PC-9 (cell line): ENCODE measurements around the gene PPM1H. TPM values are rescaled to one million over a fixed set of nuclear protein-coding genes. Genes with fewer than 3 reads are reported as not detected.

Experiments used
- BruUV-seq: library from RNA; stranded (reverse); fragments of 400-500 nt; replicated peaks from 2 replicates; lab custom pipeline; 2021; lab: Mats Ljungman, UMichigan
- CTCF ChIA-PET: fragments of 300-600 bp; sonication (Branson Sonifier 250); formaldehyde crosslinking; loops from one replicate; lab custom pipeline; 2022; ENCODE audit warnings: antibody characterized with exemption; lab: Charles Lee
- POLR2A ChIA-PET: fragments of 300-600 bp; sonication (Branson Sonifier 250); formaldehyde crosslinking; loops from one replicate; lab custom pipeline; 2022; ENCODE audit warnings: antibody characterized with exemption; ENCODE audit not compliant: unreplicated experiment; lab: Charles Lee
- DNase-seq, 2 experiments: peaks; one replicate each; pipeline versions ENCODE4 v3.0.0 to v3.0.0-alpha.2; 2015 to 2022; ENCODE audit warnings: mixed read lengths in 1 of 2
- H2AFZ ChIP-seq: fragments of 200-600 bp; sonication (generic); 2 replicates; pipeline ENCODE4 v1.8.1; 2017; ENCODE audit warnings: antibody characterized with exemption
- H3F3A ChIP-seq: fragments of 200-600 bp; sonication (generic); 2 replicates; pipeline ENCODE4 v1.8.1; 2017; ENCODE audit warnings: antibody characterized with exemption, mild to moderate bottlenecking, low read depth; ENCODE audit not compliant: insufficient read depth
- H3K27ac ChIP-seq: fragments of 200-600 bp; sonication (generic); 2 replicates; pipeline ENCODE4 v1.6.1; 2016; ENCODE audit warnings: mixed run types
- H3K27me3 ChIP-seq: fragments of 200-600 bp; sonication (generic); 2 replicates; pipeline ENCODE4 v1.6.1; 2016; ENCODE audit warnings: low read depth, mixed run types; ENCODE audit not compliant: insufficient read depth
- H3K36me3 ChIP-seq: fragments of 200-600 bp; sonication (generic); 2 replicates; pipeline ENCODE4 v1.6.1; 2016; ENCODE audit warnings: low read depth, mixed run types
- H3K4me1 ChIP-seq: fragments of 200-600 bp; sonication (generic); replicated peaks from 2 replicates; pipeline ENCODE4 v1.6.1; 2016; ENCODE audit warnings: mixed run types; ENCODE audit not compliant: insufficient read depth
- H3K4me2 ChIP-seq: fragments of 200-600 bp; sonication (generic); 2 replicates; pipeline ENCODE4 v1.6.1; 2017; ENCODE audit warnings: mixed run types
- H3K4me3 ChIP-seq: fragments of 200-600 bp; sonication (generic); 2 replicates; pipeline ENCODE4 v1.6.1; 2016; ENCODE audit warnings: mixed run types
- H3K79me2 ChIP-seq: fragments of 200-600 bp; sonication (generic); 2 replicates; pipeline ENCODE4 v1.6.1; 2017; ENCODE audit warnings: low read depth, mixed run types
- H3K9me2 ChIP-seq: fragments of 200-600 bp; sonication (generic); 2 replicates; pipeline ENCODE4 v1.8.1; 2017; ENCODE audit warnings: mild to moderate bottlenecking; ENCODE audit not compliant: insufficient read depth
- H3K9me3 ChIP-seq: fragments of 200-600 bp; sonication (generic); 2 replicates; pipeline ENCODE4 v1.8.1; 2016; ENCODE audit warnings: low read depth; ENCODE audit not compliant: insufficient read depth
- H4K20me1 ChIP-seq: fragments of 200-600 bp; sonication (generic); 2 replicates; pipeline ENCODE4 v1.8.1; 2017; ENCODE audit not compliant: insufficient read depth
- EZH2 ChIP-seq: fragments of 200-600 bp; sonication (generic); IDR thresholded peaks from 2 replicates; pipeline ENCODE4 v1.8.0; 2017; ENCODE audit warnings: antibody characterized with exemption, low read depth
- intact Hi-C: fragments of 100-400 bp; cut with micrococcal nuclease; formaldehyde crosslinking; loops from one replicate; pipeline ENCODE4 v1.10.0; 2022; ENCODE audit not compliant: unreplicated experiment
- total RNA-seq: library from RNA; stranded (reverse); gene quantifications from 2 replicates; pipeline ENCODE4 v1.2.3, GENCODE V29; 2021
- TF ChIP-seq, protein P1 (sequence below): fragments of 200-600 bp; sonication (generic); conservative IDR thresholded peaks from 2 replicates; pipeline ENCODE4 v1.6.1; 2017; ENCODE audit warnings: mixed run types, antibody characterized with exemption, mild to moderate bottlenecking, moderate library complexity

Gene PPM1H
- total RNA-seq, 1 experiment from 2014 or later = 11.4 TPM

DNA sequence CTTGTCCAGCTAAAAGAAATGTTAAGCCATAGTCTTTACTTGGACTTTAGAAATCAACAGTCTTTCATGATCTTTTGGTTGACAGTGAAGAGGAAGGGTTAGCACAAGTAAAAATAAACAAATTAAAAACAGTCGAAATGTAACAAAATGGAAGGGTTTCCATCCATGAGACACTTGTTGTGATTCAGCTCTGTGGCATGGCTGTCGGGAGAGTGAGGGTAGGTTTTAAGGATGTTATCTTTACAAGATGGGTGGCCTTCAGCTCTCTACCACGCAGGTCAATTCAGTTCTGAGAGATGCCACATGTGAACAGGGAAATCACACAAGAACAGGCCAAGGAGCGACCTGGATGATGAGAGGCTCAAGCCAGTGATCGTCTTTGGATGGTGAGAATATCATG, 180.2 kb downstream of the PPM1H start:
- POLR2A ChIA-PET = no interaction called here
- no peak overlapping the region for H3K27ac ChIP-seq

DNA sequence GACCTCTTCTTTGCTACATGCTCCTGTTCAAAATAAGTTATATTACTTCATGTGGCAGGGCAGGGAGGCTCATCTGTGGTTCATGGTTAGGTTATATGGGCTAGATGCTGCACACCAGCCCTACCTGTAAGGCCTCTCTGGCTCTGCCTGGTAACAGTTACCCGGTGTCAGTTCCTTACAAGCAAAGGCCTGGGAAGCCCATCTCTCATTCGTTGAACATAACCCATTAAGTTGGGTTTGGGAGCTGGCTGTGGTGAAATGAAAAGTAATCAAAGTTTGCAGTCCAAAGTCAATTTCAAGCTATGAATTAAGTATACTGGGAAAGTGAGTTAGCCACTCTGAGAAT, 183.2 kb downstream of the PPM1H start:
- no TSS peak for BruUV-seq
- H3F3A ChIP-seq = peaks cover 29% of the 10 kb centered on the region; the same call in 1 of the 2 replicates
- no peaks in the 10 kb centered on the region for H3K36me3 ChIP-seq
- H4K20me1 ChIP-seq = no peaks in the 10 kb centered on the region
- TF ChIP-seq, protein P1, sequence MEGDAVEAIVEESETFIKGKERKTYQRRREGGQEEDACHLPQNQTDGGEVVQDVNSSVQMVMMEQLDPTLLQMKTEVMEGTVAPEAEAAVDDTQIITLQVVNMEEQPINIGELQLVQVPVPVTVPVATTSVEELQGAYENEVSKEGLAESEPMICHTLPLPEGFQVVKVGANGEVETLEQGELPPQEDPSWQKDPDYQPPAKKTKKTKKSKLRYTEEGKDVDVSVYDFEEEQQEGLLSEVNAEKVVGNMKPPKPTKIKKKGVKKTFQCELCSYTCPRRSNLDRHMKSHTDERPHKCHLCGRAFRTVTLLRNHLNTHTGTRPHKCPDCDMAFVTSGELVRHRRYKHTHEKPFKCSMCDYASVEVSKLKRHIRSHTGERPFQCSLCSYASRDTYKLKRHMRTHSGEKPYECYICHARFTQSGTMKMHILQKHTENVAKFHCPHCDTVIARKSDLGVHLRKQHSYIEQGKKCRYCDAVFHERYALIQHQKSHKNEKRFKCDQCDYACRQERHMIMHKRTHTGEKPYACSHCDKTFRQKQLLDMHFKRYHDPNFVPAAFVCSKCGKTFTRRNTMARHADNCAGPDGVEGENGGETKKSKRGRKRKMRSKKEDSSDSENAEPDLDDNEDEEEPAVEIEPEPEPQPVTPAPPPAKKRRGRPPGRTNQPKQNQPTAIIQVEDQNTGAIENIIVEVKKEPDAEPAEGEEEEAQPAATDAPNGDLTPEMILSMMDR = no peak
- TF ChIP-seq EZH2 = no peak
- H3K4me3 ChIP-seq = no peak overlapping the region
- H3K4me1 ChIP-seq = peaks cover 30% of the 10 kb centered on the region
- DNase-seq = no peak
- peak overlapping the region; percentile 69 for H3K27ac ChIP-seq
- H3K79me2 ChIP-seq = no peaks in the 10 kb centered on the region
- CTCF ChIA-PET = no interaction called here
- intact Hi-C loops = no loop called here
- POLR2A ChIA-PET = no interaction called here
- H3K9me2 ChIP-seq = no peaks in the 10 kb centered on the region
- no peak overlapping the region for H2AFZ ChIP-seq
- peak overlapping the region; percentile 56 for H3K4me2 ChIP-seq
- H3K9me3 ChIP-seq = no peaks in the 10 kb centered on the region
- H3K27me3 ChIP-seq = no peaks in the 10 kb centered on the region

More for the DNA sequence above, 180.2 kb downstream of the PPM1H start:
- H3K4me3 ChIP-seq = no peak overlapping the region
- intact Hi-C loops = no loop called here
- TF ChIP-seq EZH2 = no peak
- TF ChIP-seq, protein P1 = no peak
- H4K20me1 ChIP-seq = no peaks in the 10 kb centered on the region
- no peaks in the 10 kb centered on the region for H3K9me3 ChIP-seq
- peaks cover 29% of the 10 kb centered on the region; the same call in 1 of the 2 replicates for H3F3A ChIP-seq
- BruUV-seq = no TSS peak
- peaks cover 29% of the 10 kb centered on the region for H3K4me1 ChIP-seq
- H2AFZ ChIP-seq = no peak overlapping the region
- CTCF ChIA-PET = no interaction called here
- DNase-seq = no peak
- H3K9me2 ChIP-seq = no peaks in the 10 kb centered on the region
- no peaks in the 10 kb centered on the region for H3K27me3 ChIP-seq
- H3K4me2 ChIP-seq = no peak overlapping the region
- no peaks in the 10 kb centered on the region for H3K36me3 ChIP-seq
- no peaks in the 10 kb centered on the region for H3K79me2 ChIP-seq

DNA sequence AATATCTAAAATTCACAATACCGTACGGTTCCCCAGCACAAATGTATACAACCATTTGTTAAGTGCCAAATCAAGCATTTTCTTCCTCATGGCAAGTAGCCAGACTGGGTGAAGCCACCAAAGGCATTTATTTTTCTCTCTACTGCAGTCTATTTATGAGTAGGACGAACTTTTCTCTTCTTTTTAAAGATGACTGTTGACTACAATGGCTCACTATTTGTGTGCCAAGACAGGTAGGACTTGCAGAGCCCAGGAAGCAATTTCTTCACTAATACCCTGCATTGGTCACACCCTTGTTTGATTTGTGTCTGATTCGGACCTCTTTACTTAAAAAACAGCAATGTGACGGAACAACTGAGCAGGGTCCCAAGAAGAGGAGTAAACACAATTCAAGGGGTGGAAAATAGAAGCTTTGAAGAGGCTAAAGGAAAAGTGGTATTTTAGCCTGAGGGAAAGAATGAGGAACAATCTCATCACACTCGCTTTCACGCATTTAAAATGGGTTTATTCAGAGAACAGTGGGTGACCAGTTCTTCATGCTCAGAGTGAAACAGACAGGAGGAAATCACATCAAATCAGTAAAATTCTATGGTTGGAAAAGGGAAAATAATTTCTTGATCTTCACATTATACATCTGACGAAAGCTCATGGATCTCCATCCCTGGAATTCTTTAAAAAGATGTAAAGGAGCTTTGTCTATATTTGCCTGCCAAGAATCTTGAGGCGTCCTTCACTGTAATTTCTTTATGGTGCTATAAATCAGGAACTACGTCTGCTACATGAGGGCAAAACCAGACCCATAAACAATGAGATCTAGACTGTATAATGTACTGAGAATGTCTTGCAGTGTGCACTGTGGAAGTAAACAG, 183.8 kb downstream of the PPM1H start:
- POLR2A ChIA-PET = no interaction called here
- TF ChIP-seq, protein P1 = no peak
- TF ChIP-seq EZH2 = no peak
- peaks cover 29% of the 10 kb centered on the region; the same call in 1 of the 2 replicates for H3F3A ChIP-seq

More for the DNA sequence above, 183.8 kb downstream of the PPM1H start:
- CTCF ChIA-PET = no interaction called here
- Histone ChIP-seq H2AFZ (peak overlapping the region; percentile 3; the same call in 1 of the 2 replicates), H3K4me1 (peaks cover 30% of the 10 kb centered on the region), H3K27me3 (no peaks in the 10 kb centered on the region), H3K9me2 (no peaks in the 10 kb centered on the region), H3K36me3 (no peaks in the 10 kb centered on the region), H3K9me3 (no peaks in the 10 kb centered on the region), H4K20me1 (no peaks in the 10 kb centered on the region), H3K4me2 (peak overlapping the region; percentile 56), H3K4me3 (no peak overlapping the region), H3K79me2 (no peaks in the 10 kb centered on the region), H3K27ac (peak overlapping the region; percentile 69)
- DNase-seq = peak in 1 of 2 experiments; percentile 90
- no TSS peak for BruUV-seq
- intact Hi-C loops = no loop called here
